A673 (cell line): ENCODE results near the gene HPSE2.
A peak's percentile ranks its signal among the peaks of the same experiment; 100 is the strongest.

Source experiments
- EZH2 ChIP-seq: fragments of 200-600 bp; sonication (generic); IDR thresholded peaks from 2 replicates; pipeline ENCODE4 v1.6.1; 2017; ENCODE audit warnings: borderline replicate concordance, low read depth, mild to moderate bottlenecking, mixed read lengths, antibody characterized with exemption, low read length; ENCODE audit not compliant: poor library complexity, severe bottlenecking
- TF ChIP-seq, protein P1 (sequence below): fragments of 300-800, 200-600 bp; sonication (generic); conservative IDR thresholded peaks from 2 replicates; pipeline ENCODE4 v1.5.1; 2017; ENCODE audit warnings: low read depth, mild to moderate bottlenecking, antibody characterized with exemption, low read length, moderate library complexity, mixed read lengths

DNA sequence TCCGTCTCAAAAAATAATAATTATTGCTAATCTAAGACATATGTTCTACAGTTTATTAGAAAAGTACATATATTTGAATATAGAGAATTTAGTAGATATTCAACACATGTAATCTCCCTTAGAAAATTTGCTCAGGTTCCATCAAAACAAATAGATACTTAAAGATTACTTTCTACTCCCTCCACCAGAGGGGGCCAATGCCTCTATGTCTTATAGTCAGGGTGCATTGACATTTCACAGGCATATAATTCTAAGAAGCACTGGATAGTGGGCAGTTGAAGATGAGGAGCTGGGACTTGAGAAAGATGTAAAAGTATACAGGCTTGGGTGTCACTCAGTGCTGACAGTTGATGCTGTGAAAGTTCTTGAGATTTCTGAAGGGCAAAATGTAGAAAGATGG, 487.4 kb downstream of the HPSE2 start:
- TF ChIP-seq EZH2, result no peak
- TF ChIP-seq, protein P1, sequence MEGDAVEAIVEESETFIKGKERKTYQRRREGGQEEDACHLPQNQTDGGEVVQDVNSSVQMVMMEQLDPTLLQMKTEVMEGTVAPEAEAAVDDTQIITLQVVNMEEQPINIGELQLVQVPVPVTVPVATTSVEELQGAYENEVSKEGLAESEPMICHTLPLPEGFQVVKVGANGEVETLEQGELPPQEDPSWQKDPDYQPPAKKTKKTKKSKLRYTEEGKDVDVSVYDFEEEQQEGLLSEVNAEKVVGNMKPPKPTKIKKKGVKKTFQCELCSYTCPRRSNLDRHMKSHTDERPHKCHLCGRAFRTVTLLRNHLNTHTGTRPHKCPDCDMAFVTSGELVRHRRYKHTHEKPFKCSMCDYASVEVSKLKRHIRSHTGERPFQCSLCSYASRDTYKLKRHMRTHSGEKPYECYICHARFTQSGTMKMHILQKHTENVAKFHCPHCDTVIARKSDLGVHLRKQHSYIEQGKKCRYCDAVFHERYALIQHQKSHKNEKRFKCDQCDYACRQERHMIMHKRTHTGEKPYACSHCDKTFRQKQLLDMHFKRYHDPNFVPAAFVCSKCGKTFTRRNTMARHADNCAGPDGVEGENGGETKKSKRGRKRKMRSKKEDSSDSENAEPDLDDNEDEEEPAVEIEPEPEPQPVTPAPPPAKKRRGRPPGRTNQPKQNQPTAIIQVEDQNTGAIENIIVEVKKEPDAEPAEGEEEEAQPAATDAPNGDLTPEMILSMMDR, result peak; percentile 55
